ENCODE results near the gene DYSF. TPM values are rescaled to one million over a fixed set of nuclear protein-coding genes. Genes with fewer than 3 reads are reported as not detected.

Gene DYSF
- total RNA-seq, 3 donors from 2014 or later, result 2.0 to 19.4 (median 6.8) TPM

GRCh38 chr2:71552861-71553301, 99.5 kb downstream of the DYSF start:
- DNase-seq (peak in 1 of 3 donors; percentile 22), ATAC-seq (no peak)
- H3K36me3 ChIP-seq (ENCODE audit: low read depth), result no peaks in the 10 kb centered on the region
- TF ChIP-seq CTCF (IDR thresholded peaks at IDR 0.05), result no peak
- H3K9me3 ChIP-seq, result no peaks in the 10 kb centered on the region
- no peaks in the 10 kb centered on the region for H3K4me1 ChIP-seq (ENCODE audit: low read depth)
- no peak overlapping the region for H3K4me3 ChIP-seq
- intact Hi-C loops (cut with DNase I, micrococcal nuclease), result no loop called here

- TF ChIP-seq CTCF (IDR thresholded peaks at IDR 0.05), result no peak
- DNase-seq (peak in 1 of 3 donors; percentile 2), ATAC-seq (no peak)
- Histone ChIP-seq H3K9me3 (no peaks in the 10 kb centered on the region), H3K36me3 (ENCODE audit: low read depth) (no peaks in the 10 kb centered on the region), H3K4me1 (ENCODE audit: low read depth) (no peaks in the 10 kb centered on the region), H3K4me3 (no peak overlapping the region)
- intact Hi-C loops (cut with DNase I, micrococcal nuclease), result no loop called here
Measured at GRCh38 chr2:71554028-71554705, 100.8 kb downstream of the DYSF start.

- Histone ChIP-seq H3K9me3 (no peaks in the 10 kb centered on the region), H3K4me1 (ENCODE audit: low read depth) (no peaks in the 10 kb centered on the region), H3K4me3 (no peak overlapping the region), H3K36me3 (ENCODE audit: low read depth) (no peaks in the 10 kb centered on the region)
- DNase-seq (peak in 1 of 3 donors; percentile 15), ATAC-seq (no peak)
- intact Hi-C loops (cut with DNase I, micrococcal nuclease), result no loop called here
- no peak for TF ChIP-seq CTCF (IDR thresholded peaks at IDR 0.05)
Measured at GRCh38 chr2:71554706-71555056, 101.3 kb downstream of the DYSF start.

GRCh38 chr2:71555798-71556454, 102.6 kb downstream of the DYSF start:
- intact Hi-C loops (cut with DNase I, micrococcal nuclease), result no loop called here
- Histone ChIP-seq H3K9me3 (no peaks in the 10 kb centered on the region), H3K4me3 (no peak overlapping the region), H3K36me3 (ENCODE audit: low read depth) (no peaks in the 10 kb centered on the region), H3K4me1 (ENCODE audit: low read depth) (no peaks in the 10 kb centered on the region)
- DNase-seq (peak in 1 of 3 donors; percentile 44), ATAC-seq (peak; percentile 46)
- TF ChIP-seq CTCF (IDR thresholded peaks at IDR 0.05), result no peak

GRCh38 chr2:71556692-71557250, 103.4 kb downstream of the DYSF start:
- Histone ChIP-seq H3K9me3 (no peaks in the 10 kb centered on the region), H3K36me3 (ENCODE audit: low read depth) (no peaks in the 10 kb centered on the region), H3K4me3 (no peak overlapping the region), H3K4me1 (ENCODE audit: low read depth) (no peaks in the 10 kb centered on the region)
- no peak for ATAC-seq
- intact Hi-C loops (cut with DNase I, micrococcal nuclease), result no loop called here
- TF ChIP-seq CTCF (IDR thresholded peaks at IDR 0.05), result no peak
- DNase-seq, result peak in 1 of 3 donors; percentile 0

Data from mucosa of descending colon (tissue), 3 donors.